ENCODE measurements around the gene LRRC31.

Gene LRRC31

DNA sequence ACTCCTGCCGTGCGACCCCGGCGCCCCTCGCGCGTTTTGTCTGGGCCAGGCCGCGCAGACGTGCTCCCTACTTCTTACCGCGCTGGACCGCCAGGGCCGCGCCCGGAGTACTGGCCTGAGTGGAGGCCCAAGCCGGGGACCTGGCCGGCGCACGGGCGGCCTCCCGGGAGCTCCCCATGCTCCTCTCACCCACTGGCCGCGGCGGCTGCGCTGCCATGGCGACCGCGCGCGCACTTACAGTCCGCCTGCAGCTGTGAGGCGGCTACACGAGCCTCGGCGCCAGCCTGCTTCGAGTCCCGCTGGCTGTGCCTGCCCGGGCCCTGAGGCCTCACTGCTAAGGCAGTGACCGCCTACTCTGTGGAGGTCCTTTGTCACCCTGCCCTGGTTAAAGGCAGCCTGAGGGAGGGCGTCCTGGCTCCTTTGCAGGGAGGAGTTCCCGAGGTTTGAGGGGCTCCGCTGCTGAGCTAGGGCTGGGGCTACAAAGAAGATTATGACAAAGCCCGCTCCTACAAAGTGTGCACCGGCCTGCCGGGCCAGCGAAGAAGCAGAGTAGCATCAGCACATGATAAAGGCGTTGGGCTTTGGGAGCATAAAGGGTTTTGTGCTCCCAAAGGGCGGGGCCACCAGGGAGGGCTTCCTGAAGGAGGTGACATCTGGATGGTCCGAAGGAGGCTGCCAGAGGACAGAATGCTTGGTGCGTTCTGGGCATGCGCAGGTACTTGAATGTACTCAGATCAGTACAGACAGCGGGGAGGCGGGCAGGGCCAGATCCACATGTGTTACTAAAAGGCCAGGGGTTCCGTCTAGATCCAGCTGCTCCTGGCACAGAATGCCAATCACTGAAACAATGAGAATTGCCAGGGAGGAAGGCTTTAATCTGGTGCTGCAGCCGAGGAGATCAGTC lies 57.2 kb downstream of the LRRC31 start, which contains the start of the genes LRRC34 and LRRIQ4:
TSS of gene LRRC34 (minus strand) at position 573 of the 904 bp plus-strand sequence. CDS start at position 217, 356 bp downstream.
TSS of gene LRRIQ4 (plus strand) at position 539 of the 904 bp plus-strand sequence. CDS start 9,052 bp downstream, outside the sequence.
- no peaks in the 10 kb centered on the region for H3K27me3 Mint-ChIP-seq
- H3K9me3 Mint-ChIP-seq (ENCODE audit: low read depth) = peaks cover 10% of the 10 kb centered on the region
- peak within 1 kb of the TSS; percentile 88 for H3K4me3 Mint-ChIP-seq
- peak within 1 kb of the TSS; percentile 81 for H3K27ac Mint-ChIP-seq
- H3K36me3 Mint-ChIP-seq = peaks cover 2% of the 10 kb centered on the region
- peaks cover 21% of the 10 kb centered on the region for H3K4me1 Mint-ChIP-seq (ENCODE audit: low read depth)

DNA sequence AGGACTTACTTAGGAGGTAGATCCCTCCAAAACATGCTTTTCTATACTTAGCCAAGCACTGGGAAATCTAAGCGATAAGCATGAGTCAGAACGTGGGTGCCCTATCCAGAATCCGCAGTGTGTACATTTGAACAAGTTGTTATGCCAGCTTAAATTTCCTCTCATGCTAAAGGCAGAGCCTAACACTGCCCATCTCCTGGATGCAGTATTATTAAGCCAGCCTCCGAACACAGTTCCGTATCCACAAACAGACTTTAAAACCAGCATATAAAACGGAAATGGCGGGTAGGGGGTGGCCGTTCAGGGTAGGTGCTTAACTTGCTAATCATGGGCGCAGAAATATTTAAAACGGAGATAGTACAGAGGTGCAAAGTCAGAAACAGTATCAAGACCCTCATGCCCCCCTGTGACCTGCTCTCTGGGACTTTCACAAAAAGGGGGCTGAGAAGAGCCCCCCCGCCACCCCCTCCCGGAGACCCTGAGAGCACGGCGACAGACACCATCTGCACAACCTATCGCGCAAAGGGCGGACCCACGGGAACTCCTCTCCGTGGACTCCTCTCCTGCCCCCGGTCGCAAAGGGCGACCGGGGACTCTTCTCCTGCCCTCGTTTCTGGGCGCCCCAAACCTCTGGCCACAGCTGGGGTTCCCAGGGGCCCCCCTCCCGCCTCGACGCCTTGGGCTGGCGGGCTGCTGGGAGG lies 58.0 kb downstream of the LRRC31 start:
- Mint-ChIP-seq H3K9me3 (ENCODE audit: low read depth) (peaks cover 10% of the 10 kb centered on the region), H3K27me3 (no peaks in the 10 kb centered on the region), H3K4me3 (peak overlapping the region; percentile 88), H3K27ac (peak overlapping the region; percentile 81), H3K36me3 (peaks cover 2% of the 10 kb centered on the region), H3K4me1 (ENCODE audit: low read depth) (peaks cover 21% of the 10 kb centered on the region)

GRCh38 chr3:169809230-169809795 lies 60.4 kb downstream of the LRRC31 start:
- Mint-ChIP-seq H3K4me1 (ENCODE audit: low read depth) (peaks cover 21% of the 10 kb centered on the region), H3K4me3 (no peak overlapping the region), H3K27ac (no peak overlapping the region), H3K36me3 (peaks cover 2% of the 10 kb centered on the region), H3K9me3 (ENCODE audit: low read depth) (no peaks in the 10 kb centered on the region), H3K27me3 (no peaks in the 10 kb centered on the region)

DNA sequence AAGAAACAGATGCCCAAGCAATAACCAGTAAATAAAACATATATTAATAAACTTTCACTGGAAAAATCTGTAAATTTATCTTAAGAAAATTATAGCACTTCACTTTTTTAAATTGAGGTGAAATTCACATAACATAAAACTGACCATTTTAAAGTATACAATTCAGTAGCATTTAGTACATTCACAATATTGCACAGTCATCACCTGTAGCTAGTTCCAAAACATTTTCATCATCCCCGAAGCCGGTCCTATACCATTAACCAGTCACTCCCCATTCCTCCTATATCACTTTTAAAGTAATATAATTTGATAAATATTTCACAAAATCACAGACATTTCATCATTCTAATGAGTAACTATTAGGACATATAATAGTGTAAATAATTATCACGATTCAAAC lies 65.1 kb downstream of the LRRC31 start:
- Mint-ChIP-seq H3K27ac (no peak overlapping the region), H3K9me3 (ENCODE audit: low read depth) (no peaks in the 10 kb centered on the region), H3K36me3 (peaks cover 2% of the 10 kb centered on the region), H3K4me1 (ENCODE audit: low read depth) (no peaks in the 10 kb centered on the region), H3K4me3 (no peak overlapping the region), H3K27me3 (no peaks in the 10 kb centered on the region)

DNA sequence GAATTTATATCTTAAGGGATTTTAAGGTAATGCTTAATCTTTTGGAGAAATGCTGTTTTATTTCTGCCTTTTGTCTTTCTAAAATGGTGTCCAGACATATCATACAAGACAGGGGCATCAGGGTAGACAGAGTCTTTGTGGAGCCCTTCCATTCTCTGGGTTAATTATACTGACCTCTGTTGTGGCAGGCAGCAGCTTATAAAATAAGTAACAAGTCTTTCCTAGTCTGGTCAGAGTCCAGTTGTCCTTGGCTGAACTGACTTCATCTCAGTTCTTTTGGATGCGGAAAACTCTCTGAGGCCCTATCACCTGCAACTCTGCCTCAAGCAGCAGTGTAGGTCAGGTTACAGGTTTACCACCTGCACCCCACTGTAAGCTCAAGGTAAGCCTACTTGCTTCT lies 77.4 kb downstream of the LRRC31 start:
- Mint-ChIP-seq H3K9me3 (ENCODE audit: low read depth) (no peaks in the 10 kb centered on the region), H3K27me3 (no peaks in the 10 kb centered on the region), H3K36me3 (peaks cover 7% of the 10 kb centered on the region), H3K27ac (peak overlapping the region; percentile 11), H3K4me1 (ENCODE audit: low read depth) (peaks cover 5% of the 10 kb centered on the region), H3K4me3 (no peak overlapping the region)

- no peak overlapping the region for H3K27ac Mint-ChIP-seq
- peaks cover 10% of the 10 kb centered on the region for H3K36me3 Mint-ChIP-seq
- H3K4me3 Mint-ChIP-seq = no peak overlapping the region
These were observed 78.9 kb downstream of the LRRC31 start for GRCh38 chr3:169790687-169791429.

DNA sequence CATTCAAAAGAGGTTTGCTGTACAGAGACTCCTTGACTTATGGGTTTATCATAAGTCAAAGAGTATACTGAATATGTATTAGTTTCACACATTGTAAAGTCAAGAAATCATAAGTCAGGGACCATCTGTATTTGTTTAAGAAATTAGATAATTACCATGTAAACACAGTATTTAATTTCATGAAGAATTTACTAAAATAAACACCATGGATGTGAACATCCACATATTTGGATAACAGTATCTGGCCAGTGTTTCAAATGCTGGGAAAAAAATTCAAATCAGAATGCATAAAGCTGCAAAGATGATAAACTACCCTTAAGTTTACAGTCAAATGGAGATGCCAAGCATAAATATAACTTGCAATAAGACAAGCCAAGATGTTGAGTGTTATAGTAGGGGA lies 79.5 kb downstream of the LRRC31 start:
- no peak overlapping the region for H3K27ac Mint-ChIP-seq
- H3K36me3 Mint-ChIP-seq = peaks cover 11% of the 10 kb centered on the region
- no peaks in the 10 kb centered on the region for H3K27me3 Mint-ChIP-seq
- H3K4me1 Mint-ChIP-seq (ENCODE audit: low read depth) = peaks cover 5% of the 10 kb centered on the region
- H3K4me3 Mint-ChIP-seq = no peak overlapping the region
- H3K9me3 Mint-ChIP-seq (ENCODE audit: low read depth) = no peaks in the 10 kb centered on the region

More at GRCh38 chr3:169790687-169791429, 78.9 kb downstream of the LRRC31 start:
- Mint-ChIP-seq H3K4me1 (ENCODE audit: low read depth) (peaks cover 5% of the 10 kb centered on the region), H3K9me3 (ENCODE audit: low read depth) (no peaks in the 10 kb centered on the region), H3K27me3 (no peaks in the 10 kb centered on the region)

Data from activated naive CD8-positive, alpha-beta T cell (primary cell).